Measurements from ENCODE around the gene EDRF1.

Gene EDRF1

DNA sequence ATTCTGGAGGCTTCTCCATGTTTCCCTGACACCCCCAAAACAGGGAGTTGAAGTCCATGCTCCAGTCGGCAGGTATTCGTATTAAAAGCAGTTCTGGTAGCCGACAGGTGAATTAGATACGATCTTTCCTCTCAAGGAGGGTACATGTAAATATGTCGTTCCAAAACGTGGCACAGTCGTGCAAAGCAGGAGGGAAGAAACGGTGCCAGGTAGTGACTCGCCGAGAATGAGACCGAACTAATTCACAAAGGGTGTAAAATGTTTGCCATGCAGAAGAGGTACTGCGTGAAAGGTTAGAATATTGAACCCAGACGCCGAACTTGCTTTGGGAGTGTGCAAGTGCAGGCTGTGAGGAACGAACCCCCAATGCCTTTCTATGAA, 483 bp downstream of the EDRF1 start:
- H3K4me3 ChIP-seq (ENCODE audit: low read depth, low read length) = peak overlapping the region; percentile 88
- no peak for DNase-seq (ENCODE audit: low read depth, low spot score)
- POLR2A ChIA-PET = interaction anchor here (0.7 to 1.8 kb wide), 4 partner anchors 10 to 1622 kb away, joined by 3 to 6 read pairs (median 4); no protein-coding TSS in a partner anchor
- TF ChIP-seq, protein P1, sequence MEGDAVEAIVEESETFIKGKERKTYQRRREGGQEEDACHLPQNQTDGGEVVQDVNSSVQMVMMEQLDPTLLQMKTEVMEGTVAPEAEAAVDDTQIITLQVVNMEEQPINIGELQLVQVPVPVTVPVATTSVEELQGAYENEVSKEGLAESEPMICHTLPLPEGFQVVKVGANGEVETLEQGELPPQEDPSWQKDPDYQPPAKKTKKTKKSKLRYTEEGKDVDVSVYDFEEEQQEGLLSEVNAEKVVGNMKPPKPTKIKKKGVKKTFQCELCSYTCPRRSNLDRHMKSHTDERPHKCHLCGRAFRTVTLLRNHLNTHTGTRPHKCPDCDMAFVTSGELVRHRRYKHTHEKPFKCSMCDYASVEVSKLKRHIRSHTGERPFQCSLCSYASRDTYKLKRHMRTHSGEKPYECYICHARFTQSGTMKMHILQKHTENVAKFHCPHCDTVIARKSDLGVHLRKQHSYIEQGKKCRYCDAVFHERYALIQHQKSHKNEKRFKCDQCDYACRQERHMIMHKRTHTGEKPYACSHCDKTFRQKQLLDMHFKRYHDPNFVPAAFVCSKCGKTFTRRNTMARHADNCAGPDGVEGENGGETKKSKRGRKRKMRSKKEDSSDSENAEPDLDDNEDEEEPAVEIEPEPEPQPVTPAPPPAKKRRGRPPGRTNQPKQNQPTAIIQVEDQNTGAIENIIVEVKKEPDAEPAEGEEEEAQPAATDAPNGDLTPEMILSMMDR (IDR thresholded peaks at IDR 0.05; ENCODE audit: insufficient read depth, low read length, missing control alignments) = no peak
- CTCF ChIA-PET = no interaction called here

DNA sequence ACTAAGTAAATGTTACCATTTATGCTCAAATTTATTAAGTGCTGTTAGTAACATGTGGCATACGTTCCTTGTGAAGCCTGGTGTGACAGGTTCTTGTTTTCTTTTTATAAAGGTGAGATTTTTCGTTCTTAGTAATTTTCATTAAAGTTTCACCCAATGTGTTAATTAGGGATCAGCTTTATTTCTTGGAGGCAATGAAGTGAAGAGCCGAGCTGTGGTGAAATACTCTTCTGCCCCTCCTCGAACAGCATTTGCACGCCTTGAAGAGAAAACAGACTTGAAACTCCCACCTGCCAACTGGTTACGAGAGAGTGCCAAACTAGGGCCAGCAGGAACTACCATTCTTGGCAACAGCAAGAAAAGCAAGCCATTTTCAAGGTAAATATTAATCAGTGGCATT, 1.5 kb downstream of the EDRF1 start:
- ChIA-PET CTCF (no interaction called here), POLR2A (no interaction called here)
- TF ChIP-seq, protein P1 (IDR thresholded peaks at IDR 0.05; ENCODE audit: insufficient read depth, low read length, missing control alignments) = no peak
- no peak overlapping the region for H3K4me3 ChIP-seq (ENCODE audit: low read depth, low read length)
- DNase-seq (ENCODE audit: low read depth, low spot score) = no peak

DNA sequence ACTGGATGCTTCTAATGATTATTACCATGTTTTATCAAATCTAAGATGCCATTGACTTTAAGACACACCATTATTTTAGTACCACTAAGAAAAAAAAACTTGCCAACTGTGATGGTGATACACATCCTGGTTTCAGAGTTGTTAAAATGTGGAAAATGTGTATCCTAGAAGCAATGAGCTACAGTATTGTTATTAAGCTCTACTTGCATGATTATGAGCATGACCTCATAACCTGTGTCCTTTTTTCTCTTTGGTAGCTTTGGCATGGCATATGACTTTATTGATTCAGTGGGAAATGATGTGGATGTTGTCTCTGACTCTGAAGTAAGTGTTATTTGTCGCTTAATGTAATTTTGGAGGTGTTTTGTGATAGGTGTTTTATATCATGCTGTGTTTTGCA, 3.3 kb downstream of the EDRF1 start:
- ChIA-PET CTCF (interaction anchor here (1.0 to 1.2 kb wide), 2 partner anchors 29 to 730 kb away, joined by 3 read pairs; no protein-coding TSS in a partner anchor), POLR2A (no interaction called here)
- no peak for DNase-seq (ENCODE audit: low read depth, low spot score)
- no peak overlapping the region for H3K4me3 ChIP-seq (ENCODE audit: low read depth, low read length)
- TF ChIP-seq, protein P1 (IDR thresholded peaks at IDR 0.05; ENCODE audit: insufficient read depth, low read length, missing control alignments) = no peak

DNA sequence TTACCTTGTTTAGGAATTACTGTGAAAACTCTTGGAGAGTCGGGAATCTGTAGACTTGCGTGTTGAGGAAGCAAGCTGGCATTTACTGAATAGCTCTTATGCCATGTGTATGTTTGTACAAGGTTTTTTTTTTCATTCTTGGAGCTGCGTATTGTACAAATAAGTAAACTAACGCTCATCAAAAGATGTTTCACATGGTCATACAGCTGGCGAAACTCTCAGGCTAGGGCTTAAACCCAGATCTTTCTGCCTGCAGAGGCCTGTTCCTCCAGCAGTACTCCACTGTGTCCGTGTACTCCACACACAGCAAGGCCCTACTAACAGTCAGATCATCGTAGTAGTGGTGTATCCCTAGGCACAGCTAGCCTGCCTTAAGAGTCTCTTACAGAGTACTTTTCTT, 7.4 kb downstream of the EDRF1 start:
- ChIA-PET CTCF (interaction anchor here (1.0 kb wide), 1 partner anchor 11 kb away, joined by 4 read pairs; no protein-coding TSS in a partner anchor), POLR2A (no interaction called here)
- TF ChIP-seq, protein P1 (IDR thresholded peaks at IDR 0.05; ENCODE audit: insufficient read depth, low read length, missing control alignments) = no peak
- no peak for DNase-seq (ENCODE audit: low read depth, low spot score)
- no peak overlapping the region for H3K4me3 ChIP-seq (ENCODE audit: low read depth, low read length)

DNA sequence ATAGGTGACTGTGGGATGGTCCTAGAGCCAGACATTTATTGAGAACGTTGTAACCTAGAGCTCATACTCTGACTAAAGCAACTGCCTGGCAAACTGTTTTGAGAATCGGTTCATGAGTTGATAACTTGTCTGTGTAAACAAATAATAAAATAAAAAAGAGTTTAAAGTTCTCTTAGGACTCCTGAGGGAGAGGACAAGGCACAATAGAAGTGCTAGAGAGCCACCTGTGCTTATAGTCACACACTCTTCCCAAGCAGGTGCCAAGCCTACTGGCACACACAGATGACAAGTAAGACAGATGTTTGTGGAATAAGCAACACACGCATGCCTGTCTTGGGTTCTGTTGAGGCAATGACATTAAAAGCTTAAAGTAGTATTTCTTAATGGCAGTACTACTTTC, 7.9 kb downstream of the EDRF1 start:
- POLR2A ChIA-PET = no interaction called here
- CTCF ChIA-PET = interaction anchor here (1.0 kb wide), 1 partner anchor 10 kb away, joined by 4 read pairs; no protein-coding TSS in a partner anchor
- no peak overlapping the region for H3K4me3 ChIP-seq (ENCODE audit: low read depth, low read length)
- no peak for DNase-seq (ENCODE audit: low read depth, low spot score)
- TF ChIP-seq, protein P1 (IDR thresholded peaks at IDR 0.05; ENCODE audit: insufficient read depth, low read length, missing control alignments) = no peak

DNA sequence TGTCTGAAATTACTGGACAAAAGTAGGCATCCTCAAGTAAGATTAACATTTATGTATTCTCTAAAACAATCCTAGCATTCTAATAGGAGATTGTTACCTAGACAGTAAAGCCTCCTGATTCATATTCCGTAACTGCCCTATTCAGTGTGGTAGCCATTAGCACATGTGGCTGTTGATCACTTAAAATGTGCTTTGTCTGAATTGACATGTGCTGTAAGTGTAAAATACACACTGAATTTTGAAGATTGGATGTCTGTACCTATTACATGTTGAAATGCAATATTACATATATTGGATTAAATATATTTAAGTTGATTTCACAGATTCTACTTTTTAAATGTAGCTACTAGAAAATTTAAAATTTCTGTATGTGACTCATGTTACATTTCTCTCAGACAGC, 14.6 kb downstream of the EDRF1 start:
- no peak for DNase-seq (ENCODE audit: low read depth, low spot score)
- ChIA-PET CTCF (no interaction called here), POLR2A (no interaction called here)
- no peak overlapping the region for H3K4me3 ChIP-seq (ENCODE audit: low read depth, low read length)
- TF ChIP-seq, protein P1 (IDR thresholded peaks at IDR 0.05; ENCODE audit: insufficient read depth, low read length, missing control alignments) = no peak

All from AG04449 (cell line).